OCI-LY7 (cell line): ENCODE measurements around the gene CDK14. TPM values are rescaled to one million over a fixed set of nuclear protein-coding genes. Genes with fewer than 3 reads are reported as not detected.

Experiments
- BruUV-seq: library from RNA; stranded (reverse); fragments of 400-500 nt; replicated peaks from 2 replicates; lab custom pipeline; 2021; lab: Mats Ljungman, UMichigan
- CTCF ChIA-PET: fragments of 300-600 bp; sonication (Branson Sonifier 250); formaldehyde crosslinking; loops from one replicate; lab custom pipeline; 2022; ENCODE audit warnings: antibody characterized with exemption; ENCODE audit not compliant: unreplicated experiment; lab: Charles Lee
- POLR2A ChIA-PET: fragments of 300-600 bp; sonication (Branson Sonifier 250); formaldehyde crosslinking; loops from one replicate; lab custom pipeline; 2022; ENCODE audit warnings: antibody characterized with exemption; lab: Charles Lee
- DNase-seq: peaks from one replicate; pipeline ENCODE4 v3.0.0-alpha.2; 2015; ENCODE audit warnings: low spot score
- H2AFZ ChIP-seq: fragments of 200-600 bp; sonication (generic), shearing (Covaris generic); 2 replicates; pipeline ENCODE4 v1.6.1; 2014; ENCODE audit warnings: mild to moderate bottlenecking, antibody characterized with exemption, low read length, moderate library complexity
- H3K27ac ChIP-seq: fragments of 200-600 bp; sonication (generic); 2 replicates; pipeline ENCODE4 v1.5.1; 2014; ENCODE audit warnings: mixed run types, low read depth, mild to moderate bottlenecking, moderate library complexity, low read length, inconsistent platforms; ENCODE audit not compliant: poor library complexity, severe bottlenecking
- H3K36me3 ChIP-seq: fragments of 200-600 bp; sonication (generic); 2 replicates; pipeline ENCODE4 v1.6.1; 2014; ENCODE audit warnings: mild to moderate bottlenecking, antibody characterized with exemption, low read length, moderate library complexity, mixed read lengths; ENCODE audit not compliant: insufficient read depth
- H3K4me1 ChIP-seq: fragments of 200-600 bp; sonication (generic); 2 replicates; pipeline ENCODE4 v1.5.1; 2014; ENCODE audit warnings: mild to moderate bottlenecking, low read length; ENCODE audit not compliant: insufficient read depth, poor library complexity, severe bottlenecking
- H3K4me2 ChIP-seq: fragments of 200-600 bp; sonication (generic); 2 replicates; pipeline ENCODE4 v1.6.1; 2014; ENCODE audit warnings: mild to moderate bottlenecking, low read length
- H3K4me3 ChIP-seq: fragments of 200-600 bp; sonication (generic); 2 replicates; pipeline ENCODE4 v1.5.1; 2014; ENCODE audit warnings: mild to moderate bottlenecking, low read depth, low read length; ENCODE audit not compliant: poor library complexity, severe bottlenecking
- H3K79me2 ChIP-seq: fragments of 200-600 bp; sonication (generic); 2 replicates; pipeline ENCODE4 v1.6.1; 2016; ENCODE audit warnings: low read depth, mild to moderate bottlenecking, low read length, moderate library complexity, mixed read lengths; ENCODE audit not compliant: insufficient read depth
- H3K9me2 ChIP-seq: fragments of 200-600 bp; sonication (generic); 2 replicates; pipeline ENCODE4 v1.6.1; 2016; ENCODE audit warnings: mild to moderate bottlenecking, low read length, mixed read lengths; ENCODE audit not compliant: insufficient read depth
- H3K9me3 ChIP-seq: fragments of 200-600 bp; sonication (generic); 2 replicates; pipeline ENCODE4 v1.6.1; 2014; ENCODE audit warnings: mild to moderate bottlenecking, mixed run types, low read length, mixed read lengths
- H4K20me1 ChIP-seq: fragments of 200-600 bp; sonication (generic); 2 replicates; pipeline ENCODE4 v1.6.1; 2014; ENCODE audit warnings: mild to moderate bottlenecking, antibody characterized with exemption, low read length, moderate library complexity, mixed read lengths; ENCODE audit not compliant: insufficient read depth
- CTCF ChIP-seq: fragments of 200-600 bp; sonication (generic); conservative IDR thresholded peaks from 2 replicates; pipeline ENCODE4 v1.5.1; 2014; ENCODE audit warnings: mild to moderate bottlenecking, antibody characterized with exemption, low read length, moderate library complexity, mixed read lengths
- EZH2phosphoT487 ChIP-seq: fragments of 200-600 bp; sonication (generic); IDR thresholded peaks from 2 replicates; pipeline ENCODE4 v1.6.1; 2018; ENCODE audit warnings: low read depth, borderline replicate concordance, mild to moderate bottlenecking, mixed run types, antibody characterized with exemption, low read length, moderate library complexity, mixed read lengths
- intact Hi-C: fragments of 100-400 bp; cut with micrococcal nuclease; formaldehyde crosslinking; loops from one replicate; pipeline ENCODE4 v1.10.0; 2022; ENCODE audit not compliant: unreplicated experiment
- total RNA-seq, 2 experiments: library from RNA; depleted of rRNA in 1 of 2; stranded (reverse); fragments of >200 nt in 1 of 2; shearing (Covaris generic) in 1 of 2; gene quantifications; 2 replicates each; pipeline ENCODE4 v1.2.3, GENCODE V29; 2014 to 2022

CDK14 gene
- total RNA-seq, 2 experiments from 2014 or later: 90.7 to 111 TPM

- intact Hi-C loops: no loop called here
- Histone ChIP-seq H2AFZ (no peak overlapping the region), H3K79me2 (no peaks in the 10 kb centered on the region), H3K9me2 (no peaks in the 10 kb centered on the region), H3K4me2 (0 out of 2 replicates have a peak overlapping the region, but pooled peaks have one; percentile 4), H4K20me1 (no peaks in the 10 kb centered on the region), H3K27ac (no peak overlapping the region), H3K36me3 (0 out of 2 replicates have a peak, but pooled peaks cover 5% of the 10 kb centered on the region), H3K4me1 (peaks cover 10% of the 10 kb centered on the region), H3K4me3 (no peak overlapping the region), H3K9me3 (no peaks in the 10 kb centered on the region)
- peak; percentile 32 for DNase-seq
- POLR2A ChIA-PET: no interaction called here
- no TSS peak for BruUV-seq
- TF ChIP-seq EZH2phosphoT487 (no peak), CTCF (0 out of 2 replicates have a peak, but pooled peaks have one; percentile 22)
- CTCF ChIA-PET: no interaction called here
These were observed 544.9 kb downstream of the CDK14 start for GRCh38 chr7:91140982-91141381.

GRCh38 chr7:91142743-91143142 lies 546.6 kb downstream of the CDK14 start:
- Histone ChIP-seq H3K27ac (no peak overlapping the region), H4K20me1 (no peaks in the 10 kb centered on the region), H3K4me2 (no peak overlapping the region), H3K4me1 (peaks cover 10% of the 10 kb centered on the region), H3K9me2 (no peaks in the 10 kb centered on the region), H3K36me3 (0 out of 2 replicates have a peak, but pooled peaks cover 5% of the 10 kb centered on the region), H3K9me3 (no peaks in the 10 kb centered on the region), H2AFZ (no peak overlapping the region), H3K79me2 (no peaks in the 10 kb centered on the region), H3K4me3 (no peak overlapping the region)
- DNase-seq: no peak
- POLR2A ChIA-PET: interaction anchor here (0.6 to 2.5 kb wide), 4 partner anchors 10 to 654 kb away, joined by 3 to 7 read pairs (median 3); no protein-coding TSS in a partner anchor
- no TSS peak for BruUV-seq
- intact Hi-C loops: no loop called here
- TF ChIP-seq EZH2phosphoT487 (no peak), CTCF (no peak)
- CTCF ChIA-PET: no interaction called here

- ChIA-PET POLR2A (interaction anchor here (0.6 to 1.0 kb wide), 4 partner anchors 10 to 60 kb away, joined by 3 to 4 read pairs (median 4); no protein-coding TSS in a partner anchor), CTCF (no interaction called here)
- H3K9me3 ChIP-seq: no peaks in the 10 kb centered on the region
- no peaks in the 10 kb centered on the region for H3K36me3 ChIP-seq
- intact Hi-C loops: no loop called here
- no peaks in the 10 kb centered on the region for H3K4me1 ChIP-seq
- TF ChIP-seq EZH2phosphoT487 (no peak), CTCF (no peak)
- no TSS peak for BruUV-seq
- H3K4me3 ChIP-seq: no peak overlapping the region
- no peaks in the 10 kb centered on the region for H4K20me1 ChIP-seq
- H3K9me2 ChIP-seq: no peaks in the 10 kb centered on the region
- no peak overlapping the region for H3K27ac ChIP-seq
- no peaks in the 10 kb centered on the region for H3K79me2 ChIP-seq
- no peak overlapping the region for H2AFZ ChIP-seq
- H3K4me2 ChIP-seq: no peak overlapping the region
- DNase-seq: no peak
These were observed 553.5 kb downstream of the CDK14 start for GRCh38 chr7:91149341-91150246.
